ENCODE data around the gene NPM3. TPM values are rescaled to one million over a fixed set of nuclear protein-coding genes. Genes with fewer than 3 reads are reported as not detected.

The NPM3 gene, protein sequence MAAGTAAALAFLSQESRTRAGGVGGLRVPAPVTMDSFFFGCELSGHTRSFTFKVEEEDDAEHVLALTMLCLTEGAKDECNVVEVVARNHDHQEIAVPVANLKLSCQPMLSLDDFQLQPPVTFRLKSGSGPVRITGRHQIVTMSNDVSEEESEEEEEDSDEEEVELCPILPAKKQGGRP
- total RNA-seq = 10 to 100 TPM; 15.2 to 18.8 TPM
- long read RNA-seq = 0 reads

GRCh38 chr10:101782811-101783735 is at the start of gene NPM3:
Gene NPM3 (minus strand): TSS chr10:101783446. CDS start chr10:101783390, 56 bp downstream.
- peak; percentile 70 to 73 for ATAC-seq
- DNase-seq = peak; percentile 91
- intact Hi-C loops (cut with DNase I) = no loop called here

DNA sequence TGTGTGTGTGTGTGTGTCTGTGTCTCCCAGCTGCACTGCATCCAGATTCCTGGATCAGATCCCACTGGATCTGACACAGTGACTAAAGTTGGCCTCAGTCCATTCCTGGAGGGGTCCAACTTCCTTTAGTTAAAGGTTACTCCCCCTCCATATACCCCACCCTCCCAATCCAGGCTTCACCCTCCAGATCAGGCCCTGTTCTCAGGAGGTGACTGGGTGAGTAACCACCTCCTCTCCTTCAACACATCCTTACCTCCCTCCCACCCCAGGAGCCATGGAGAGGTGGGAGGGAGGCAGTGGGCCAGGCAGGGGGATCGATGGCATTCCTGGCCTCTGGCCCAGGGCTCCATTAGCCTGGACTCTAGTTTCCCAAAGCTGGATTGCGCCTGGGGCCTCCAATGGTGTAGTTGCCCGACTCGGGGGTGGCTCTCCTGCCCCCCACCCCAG is 49.1 kb upstream of the NPM3 start:
- intact Hi-C loops (cut with DNase I) = no loop called here
- ATAC-seq = no peak

GRCh38 chr10:101831169-101831811 is 48.0 kb upstream of the NPM3 start:
- DNase-seq = no peak
- intact Hi-C loops (cut with DNase I) = no loop called here
- no peak for ATAC-seq

More for the DNA sequence above, 49.1 kb upstream of the NPM3 start:
- DNase-seq = no peak

DNA sequence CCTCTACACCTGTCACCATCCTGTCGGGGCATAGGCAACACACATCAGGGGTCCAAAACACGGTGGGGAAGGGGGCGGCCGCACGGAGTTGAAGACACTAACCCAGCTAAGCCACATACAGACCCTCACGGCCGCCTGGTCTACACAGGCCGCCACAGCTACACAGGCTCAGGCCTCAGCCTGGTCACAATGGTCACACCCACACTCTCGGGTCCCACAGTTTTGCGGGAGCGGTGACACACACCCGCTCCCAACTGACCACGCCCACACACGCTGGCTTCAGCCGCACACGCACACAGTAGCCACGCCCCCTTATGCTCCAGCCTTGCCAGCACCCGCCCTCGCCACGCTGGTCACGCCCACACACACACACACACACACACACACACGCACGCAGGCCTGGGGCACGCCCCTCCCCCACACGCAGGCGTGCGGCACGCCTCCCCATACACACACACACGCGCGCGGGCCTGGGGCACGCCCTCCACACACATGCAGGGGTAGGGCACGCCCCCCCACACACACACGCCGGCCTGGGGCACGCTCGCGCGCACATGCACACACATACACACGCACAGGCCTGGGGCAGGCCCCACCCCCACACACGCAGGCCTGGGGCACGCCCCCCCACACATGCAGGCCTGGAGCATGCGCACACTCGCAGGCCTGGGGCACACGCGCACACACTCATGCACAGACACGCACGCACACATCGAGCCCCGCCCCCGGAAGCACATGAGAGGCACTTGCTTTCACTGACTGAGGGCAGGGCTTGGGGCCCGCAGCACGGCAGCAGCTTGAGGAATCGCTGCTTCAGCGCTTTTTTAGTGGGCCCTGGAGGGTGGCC is 47.3 kb upstream of the NPM3 start:
- DNase-seq (peak; percentile 93), ATAC-seq (peak; percentile 88 to 89)
- intact Hi-C loops (cut with DNase I) = no loop called here

DNA sequence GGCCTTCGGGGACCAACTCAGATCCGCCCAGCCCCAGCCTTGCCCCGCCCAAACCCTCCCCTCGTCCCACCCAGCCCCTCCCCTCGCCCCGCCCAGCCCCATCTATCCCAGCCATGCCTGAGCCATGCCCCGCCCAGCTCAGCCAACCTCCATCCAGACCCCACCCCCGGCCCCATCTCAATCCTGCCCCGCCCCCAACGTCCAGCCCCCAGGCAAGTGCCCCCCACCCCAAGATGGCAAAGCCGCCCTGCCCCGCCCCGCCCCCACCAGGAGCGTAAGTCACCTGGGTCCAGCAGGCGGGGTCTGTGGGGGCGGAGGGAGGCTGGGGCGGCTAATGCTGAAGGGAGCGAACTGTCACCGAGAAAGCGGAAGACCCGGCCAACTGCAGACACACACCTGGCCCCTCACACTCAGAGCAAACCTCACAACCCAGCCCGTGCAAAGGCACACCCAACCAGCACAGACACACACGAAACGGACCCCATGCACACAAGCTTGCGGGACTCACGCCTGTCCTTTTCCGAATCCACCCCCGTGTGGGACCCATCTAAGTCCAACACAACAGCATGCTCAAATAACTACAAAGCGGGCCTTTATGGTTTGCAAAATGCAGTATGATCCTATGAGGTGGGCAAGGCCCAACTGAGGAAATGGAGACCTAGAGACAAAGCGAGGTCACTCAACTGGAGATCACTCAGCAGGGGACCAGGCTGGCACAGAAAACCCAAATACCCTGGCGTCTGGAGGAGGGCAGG is 46.5 kb upstream of the NPM3 start:
- intact Hi-C loops (cut with DNase I) = no loop called here
- DNase-seq (peak; percentile 65), ATAC-seq (peak; percentile 10 to 16)

DNA sequence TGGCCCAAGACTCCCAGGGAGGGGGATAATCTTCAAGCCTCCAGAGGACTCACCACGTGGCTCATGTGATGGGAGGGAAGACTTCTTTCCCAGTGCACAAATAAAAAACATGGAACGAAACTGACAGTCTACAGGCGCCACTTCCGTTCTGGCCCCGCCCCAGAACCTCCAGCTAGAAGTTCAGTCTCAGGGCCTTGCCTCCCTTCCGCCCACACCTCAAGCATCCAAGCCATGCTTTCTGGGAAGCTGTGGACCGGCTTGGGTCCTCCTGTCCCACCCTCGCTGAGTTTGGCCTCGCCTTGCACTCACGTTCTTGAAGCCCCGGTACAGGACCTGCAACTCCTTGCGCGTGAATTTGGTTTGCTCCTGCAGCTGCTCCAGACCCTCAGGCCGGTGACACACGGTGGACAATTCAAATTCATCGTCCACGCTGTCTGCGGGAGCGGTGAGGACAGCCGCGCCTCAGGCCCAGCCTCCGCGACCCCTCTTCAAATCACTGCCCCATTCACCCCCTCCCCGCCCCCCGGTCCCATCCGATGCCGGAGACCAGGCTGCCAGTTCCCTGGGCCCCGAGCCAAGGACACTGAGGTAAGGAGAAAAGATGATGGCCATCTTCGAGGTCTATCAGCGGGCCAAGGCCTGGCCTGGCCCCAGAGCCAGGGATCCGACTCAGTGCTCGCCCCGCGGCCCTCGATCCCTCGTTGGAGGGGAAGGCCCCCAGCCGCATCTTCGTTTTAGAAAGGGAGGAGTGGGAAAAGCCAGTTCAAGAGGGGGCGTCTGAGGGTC is 45.7 kb upstream of the NPM3 start:
- ATAC-seq (no peak), DNase-seq (peak; percentile 52)
- intact Hi-C loops (cut with DNase I) = no loop called here

DNA sequence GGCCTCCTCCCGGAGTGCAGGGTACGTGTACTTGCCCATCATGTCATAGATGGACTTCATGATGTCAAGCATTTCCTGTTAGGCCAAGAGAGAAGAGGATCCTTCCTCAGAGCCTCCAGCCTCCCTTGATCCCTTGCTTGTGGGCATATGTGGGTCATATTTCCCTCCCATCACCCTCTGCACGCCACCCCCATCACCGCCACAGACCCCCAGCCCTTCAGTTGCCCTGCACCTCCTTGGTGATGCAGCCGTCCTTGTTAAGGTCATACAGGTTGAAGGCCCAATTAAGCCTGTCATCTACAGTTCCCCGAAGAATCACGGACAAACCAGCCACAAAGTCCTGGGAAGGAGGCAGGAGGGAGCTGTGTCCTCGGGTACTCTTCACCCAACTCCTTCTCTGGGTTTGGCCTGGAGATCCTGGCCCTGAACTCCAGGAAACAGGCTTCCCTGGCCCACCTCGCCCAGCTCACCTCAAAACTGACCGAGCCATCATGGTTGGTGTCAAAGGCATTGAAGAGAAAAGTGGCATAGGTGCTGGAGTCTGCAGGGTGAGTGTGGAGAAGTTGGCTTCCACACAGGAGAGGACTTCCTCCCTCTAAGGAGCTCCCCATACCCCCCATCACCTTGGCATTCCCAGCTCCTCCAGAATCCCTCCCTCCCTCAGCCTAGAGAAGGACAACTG is 44.8 kb upstream of the NPM3 start:
- intact Hi-C loops (cut with DNase I) = no loop called here
- no peak for DNase-seq
- ATAC-seq = no peak

DNA sequence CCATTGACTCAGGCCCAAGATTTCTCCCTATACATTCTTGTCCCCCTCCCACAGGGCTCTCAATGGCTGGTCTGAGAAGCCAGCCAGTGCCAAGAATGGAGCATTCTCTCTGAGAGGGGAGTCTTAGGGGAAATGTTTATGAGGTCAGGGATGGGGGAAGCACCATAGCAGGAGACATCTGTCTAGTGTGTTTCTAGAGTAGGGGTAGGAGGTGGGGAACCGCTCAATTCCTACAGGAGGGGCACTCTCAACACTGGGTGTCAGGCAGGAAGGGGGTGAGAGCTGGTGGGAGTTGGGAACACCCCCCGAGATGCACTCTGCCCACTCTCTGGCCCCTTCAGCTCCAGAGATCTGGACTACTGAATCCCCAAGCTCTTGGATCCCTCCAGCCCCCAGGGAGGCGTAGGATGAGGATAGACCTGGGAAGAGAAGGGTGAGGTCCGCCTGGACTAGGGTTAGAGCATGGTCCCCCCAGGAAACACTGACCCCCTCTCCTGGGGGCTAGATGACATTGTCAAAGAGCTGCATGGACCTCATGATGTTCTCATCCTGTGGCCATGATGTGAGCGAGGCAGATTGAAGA is 43.7 kb upstream of the NPM3 start:
- no peak for ATAC-seq
- DNase-seq = no peak
- intact Hi-C loops (cut with DNase I) = no loop called here

DNA sequence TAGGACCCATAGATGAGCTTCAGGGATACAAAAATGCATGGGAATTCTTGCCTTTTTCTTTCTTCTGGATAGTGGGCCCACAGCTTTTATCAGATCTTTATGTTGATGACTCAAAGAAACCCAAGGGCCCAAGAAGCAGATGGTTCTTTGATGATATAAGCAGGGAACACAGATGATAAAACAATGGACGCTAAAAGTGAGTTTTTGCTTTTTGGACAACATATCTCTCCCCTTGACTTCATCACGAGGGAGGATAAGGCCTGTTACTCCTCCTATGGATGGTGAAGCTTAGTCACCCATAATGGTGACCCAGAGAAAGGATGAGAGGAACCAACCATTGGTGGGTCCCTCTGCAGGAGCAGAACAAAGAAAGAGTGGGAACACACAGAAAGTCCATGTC is 41.5 kb upstream of the NPM3 start:
- intact Hi-C loops (cut with DNase I) = no loop called here
- ATAC-seq (no peak), DNase-seq (no peak)

DNA sequence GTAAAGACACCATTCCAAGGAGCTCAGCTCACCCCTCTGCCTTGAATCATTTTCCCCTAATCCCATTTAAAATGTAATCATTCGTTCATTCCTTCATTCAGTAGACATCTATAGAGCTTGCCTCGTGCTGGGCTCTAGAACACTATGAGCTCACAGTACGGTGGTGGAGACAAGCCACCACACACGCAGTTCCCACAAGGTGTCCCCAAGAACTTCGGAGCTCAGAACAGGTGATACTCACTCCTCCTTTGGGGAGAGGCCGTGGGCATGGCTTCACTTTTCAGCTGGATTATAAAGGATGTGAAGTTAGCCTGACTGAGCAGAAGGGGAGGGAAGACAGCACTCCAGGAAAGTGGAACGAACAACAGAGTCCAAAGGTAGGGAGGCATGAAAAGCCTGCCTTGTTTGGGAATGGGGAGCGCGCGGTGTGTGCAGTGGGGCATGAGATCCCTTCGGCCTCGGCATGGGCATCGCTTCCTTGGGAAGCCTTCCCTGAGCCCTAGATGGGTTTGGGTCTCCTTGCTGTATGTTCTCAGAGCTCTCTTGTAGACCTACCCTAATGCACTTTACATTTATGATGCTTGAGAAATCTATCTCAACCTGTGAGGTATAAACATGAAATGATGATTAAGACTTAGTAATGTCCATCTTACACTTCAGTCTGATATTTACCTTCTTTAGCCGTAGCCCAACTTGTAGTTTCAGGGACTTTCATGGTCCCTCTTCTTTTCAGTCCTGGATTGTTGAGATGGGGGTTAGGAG is 35.8 kb upstream of the NPM3 start:
- DNase-seq (no peak), ATAC-seq (peak in 1 of 2 donors; percentile 7)
- intact Hi-C loops (cut with DNase I) = no loop called here

DNA sequence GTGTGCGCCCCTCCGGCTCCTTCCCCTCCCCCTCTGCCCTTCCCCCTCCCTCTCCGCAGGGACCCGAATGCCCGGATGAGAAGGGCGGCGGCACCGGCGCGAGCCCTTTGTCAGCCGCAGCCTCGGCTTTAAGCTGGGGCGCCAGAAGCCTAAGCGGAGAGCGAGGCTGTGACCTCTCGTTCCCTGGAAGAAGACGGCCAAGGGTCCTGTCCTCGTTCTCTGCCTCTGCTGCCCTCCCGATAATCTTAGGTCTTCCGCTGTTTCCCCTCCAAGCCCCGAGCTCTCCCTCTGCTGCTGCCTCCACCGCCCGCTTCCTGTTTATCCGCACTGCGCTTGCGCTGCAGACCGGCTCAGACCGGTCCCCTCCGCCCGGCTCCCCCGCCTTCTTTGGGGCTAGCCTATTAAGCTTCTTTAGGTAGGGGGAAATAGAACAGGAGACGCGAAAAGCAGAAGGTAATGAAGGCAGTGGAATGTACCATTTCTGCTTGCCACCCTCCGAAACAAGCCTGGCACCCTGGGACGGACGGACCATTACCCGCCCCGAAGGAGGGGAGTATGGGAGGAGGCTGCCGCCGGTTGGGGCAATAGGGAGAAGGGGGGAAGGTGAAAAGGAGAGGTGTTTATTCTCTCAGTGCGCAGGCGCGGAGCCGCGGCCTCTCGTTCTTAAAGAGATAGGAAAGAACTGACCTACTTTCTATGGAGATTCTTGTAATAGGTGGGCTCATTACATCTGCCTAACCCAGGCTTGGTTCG is 35.0 kb upstream of the NPM3 start, which contains the start of gene OGA:
Gene OGA (minus strand): TSS at position 326 of the 753 bp plus-strand sequence. CDS start 422 bp downstream, outside the sequence.
- intact Hi-C loops (cut with DNase I) = no loop called here
- DNase-seq = peak; percentile 99
- peak; percentile 95 to 96 for ATAC-seq

DNA sequence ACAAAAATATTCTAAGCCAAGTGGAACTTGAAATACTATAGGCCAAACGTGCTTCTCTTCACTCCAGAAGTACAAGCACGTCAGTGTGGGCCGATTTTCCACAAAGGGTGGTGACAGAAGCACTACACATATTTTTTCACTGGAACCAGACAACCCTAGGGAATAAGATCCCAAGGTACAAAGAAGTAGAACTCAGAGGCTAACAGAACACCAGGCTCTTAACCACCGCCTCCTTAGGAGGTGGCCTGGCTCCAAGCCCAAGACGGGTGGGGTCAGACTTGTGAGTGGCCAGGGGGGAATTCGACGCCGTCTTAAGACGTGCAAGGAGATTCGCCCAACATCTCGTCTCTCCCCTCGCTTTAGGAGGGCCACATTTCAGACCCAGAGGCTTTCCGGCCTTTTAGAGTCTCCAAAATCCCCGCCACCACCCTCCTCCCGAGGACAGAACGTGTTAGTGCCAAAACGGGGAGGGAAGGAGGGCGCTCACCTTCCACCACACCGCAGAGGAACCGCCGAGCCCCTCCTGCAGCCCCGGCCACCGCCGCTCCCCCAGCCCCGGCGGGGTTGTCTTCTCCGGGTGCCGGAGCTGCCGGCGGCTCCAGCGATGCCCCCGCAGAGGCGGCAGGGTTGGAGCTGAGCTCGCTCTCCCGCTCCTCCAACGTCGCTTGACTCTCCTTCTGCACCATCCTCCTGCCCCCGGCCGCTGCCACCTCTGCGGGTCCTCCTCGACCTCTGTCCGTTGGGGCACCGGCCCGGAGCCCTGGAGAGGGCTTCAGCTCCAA is 34.3 kb upstream of the NPM3 start:
- intact Hi-C loops (cut with DNase I) = no loop called here
- peak; percentile 42 to 71 for ATAC-seq
- peak; percentile 92 for DNase-seq

GRCh38 chr10:101816913-101817336 is 33.7 kb upstream of the NPM3 start:
- intact Hi-C loops (cut with DNase I) = no loop called here
- no peak for DNase-seq
- no peak for ATAC-seq

DNA sequence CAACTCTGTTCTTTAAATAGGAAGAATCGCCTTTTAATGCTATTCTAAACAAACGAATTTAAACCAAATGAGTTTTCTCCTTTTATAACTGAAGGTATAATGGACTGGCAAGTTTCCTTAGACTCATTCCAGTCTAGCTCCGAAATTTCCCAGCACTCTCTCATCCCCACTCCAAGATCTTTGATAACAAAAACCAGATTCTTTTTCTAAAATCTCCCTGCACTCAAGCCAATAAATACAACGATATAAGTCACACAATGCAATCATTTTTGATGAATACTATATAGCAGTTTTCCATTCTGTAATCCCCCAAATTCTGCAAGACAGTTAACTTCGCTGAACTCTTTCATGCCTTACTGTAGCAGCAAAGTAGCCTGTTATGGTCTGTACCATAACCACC is 33.1 kb upstream of the NPM3 start:
- ATAC-seq (no peak), DNase-seq (no peak)
- intact Hi-C loops (cut with DNase I) = no loop called here
